HG02623 (cell line): ENCODE measurements around the gene SERTAD3.
"Not testable (repeated sequence)": the region's sequence is repeated elsewhere in the genome, so short reads cannot be mapped to it uniquely, and the experiment has no call there.

Experiments used
- ATAC-seq: cut with Tn5 transposase; IDR thresholded peaks from one replicate; pipeline ENCODE4 v1.9.1; 2021; ENCODE audit warnings: moderate library complexity; ENCODE audit not compliant: unreplicated experiment

Gene SERTAD3

GRCh38 chr19:40458597-40458974 lies 14.5 kb upstream of the SERTAD3 start:
- no peak for ATAC-seq

GRCh38 chr19:40457953-40458596 lies 13.9 kb upstream of the SERTAD3 start:
- no peak for ATAC-seq

GRCh38 chr19:40457048-40457447 lies 12.9 kb upstream of the SERTAD3 start:
- no peak for ATAC-seq

- ATAC-seq, result not testable (repeated sequence)
These were observed 9.8 kb upstream of the SERTAD3 start for GRCh38 chr19:40453943-40454342.

GRCh38 chr19:40453151-40453735 lies 9.1 kb upstream of the SERTAD3 start:
- no peak for ATAC-seq

- no peak for ATAC-seq
These were observed 7.9 kb upstream of the SERTAD3 start for GRCh38 chr19:40452016-40452415.

- ATAC-seq, result no peak
These were observed 6.5 kb upstream of the SERTAD3 start for GRCh38 chr19:40450664-40451063.

GRCh38 chr19:40449506-40449905 lies 5.4 kb upstream of the SERTAD3 start:
- ATAC-seq, result no peak

- no peak for ATAC-seq
These were observed 2.2 kb upstream of the SERTAD3 start for GRCh38 chr19:40446263-40446784.

GRCh38 chr19:40445780-40446262 lies 1.7 kb upstream of the SERTAD3 start:
- no peak for ATAC-seq

GRCh38 chr19:40444825-40445312 lies 734 bp upstream of the SERTAD3 start:
- no peak for ATAC-seq

GRCh38 chr19:40443131-40443999 lies 770 bp downstream of the SERTAD3 start:
- ATAC-seq, result peak; percentile 59

- no peak for ATAC-seq
These were observed 1.6 kb downstream of the SERTAD3 start for GRCh38 chr19:40442328-40443130.

- ATAC-seq, result no peak
These were observed 2.3 kb downstream of the SERTAD3 start for GRCh38 chr19:40441719-40442253.

- no peak for ATAC-seq
These were observed 5.9 kb downstream of the SERTAD3 start for GRCh38 chr19:40438284-40438683.

GRCh38 chr19:40433391-40434216 lies 10.5 kb downstream of the SERTAD3 start:
- ATAC-seq, result peak; percentile 61

- not testable (repeated sequence) for ATAC-seq
These were observed 11.4 kb downstream of the SERTAD3 start for GRCh38 chr19:40432760-40433159.

- ATAC-seq, result no peak
These were observed 12.4 kb downstream of the SERTAD3 start for GRCh38 chr19:40431698-40432097.

GRCh38 chr19:40430242-40430641 lies 13.9 kb downstream of the SERTAD3 start:
- ATAC-seq, result not testable (repeated sequence)
